SJCRH30 (cell line): ENCODE measurements around the gene ZNRF1. TPM values are rescaled to one million over a fixed set of nuclear protein-coding genes. Genes with fewer than 3 reads are reported as not detected.

Experiments
- DNase-seq, 2 experiments: peaks; one replicate each; pipeline ENCODE4 v3.0.0-alpha.2; 2015 to 2020
- H3K27ac ChIP-seq: fragments of 250-450 bp; sonication (Bioruptor Pico); 2 replicates; pipeline ENCODE4 v1.5.1; 2020; ENCODE audit warnings: mild to moderate bottlenecking, moderate library complexity
- H3K27me3 ChIP-seq: fragments of 250-450 bp; sonication (Bioruptor Pico); 2 replicates; pipeline ENCODE4 v1.5.1; 2020; ENCODE audit warnings: mild to moderate bottlenecking, moderate library complexity
- H3K36me3 ChIP-seq: fragments of 250-450 bp; sonication (Bioruptor Pico); 2 replicates; pipeline ENCODE4 v1.5.1; 2020; ENCODE audit warnings: mild to moderate bottlenecking, moderate library complexity
- H3K4me1 ChIP-seq: fragments of 250-450 bp; sonication (Bioruptor Pico); 2 replicates; pipeline ENCODE4 v1.5.1; 2020; ENCODE audit warnings: mild to moderate bottlenecking, moderate library complexity
- H3K4me3 ChIP-seq: fragments of 250-450 bp; sonication (Bioruptor Pico); 2 replicates; pipeline ENCODE4 v1.5.1; 2020; ENCODE audit warnings: mild to moderate bottlenecking, moderate library complexity
- H3K9me3 ChIP-seq: fragments of 250-450 bp; sonication (Bioruptor Pico); replicated peaks from 2 replicates; pipeline ENCODE4 v1.5.1; 2020; ENCODE audit warnings: mild to moderate bottlenecking, moderate library complexity
- total RNA-seq: library from RNA; depleted of rRNA; stranded (reverse); fragments of >200 nt; shearing (Covaris generic); gene quantifications from 2 replicates; pipeline ENCODE4 v1.2.3, GENCODE V29; 2014

ZNRF1 gene
- total RNA-seq, 1 experiment from 2014 or later, result 10.9 TPM

- H3K9me3 ChIP-seq, result no peaks in the 10 kb centered on the region
- no peak overlapping the region for H3K4me3 ChIP-seq
- H3K36me3 ChIP-seq, result no peaks in the 10 kb centered on the region
- H3K27ac ChIP-seq, result no peak overlapping the region
- no peaks in the 10 kb centered on the region for H3K27me3 ChIP-seq
- no peak for DNase-seq
- H3K4me1 ChIP-seq, result no peaks in the 10 kb centered on the region
Observed at GRCh38 chr16:75068085-75069031, 69.5 kb downstream of the ZNRF1 start.

DNA sequence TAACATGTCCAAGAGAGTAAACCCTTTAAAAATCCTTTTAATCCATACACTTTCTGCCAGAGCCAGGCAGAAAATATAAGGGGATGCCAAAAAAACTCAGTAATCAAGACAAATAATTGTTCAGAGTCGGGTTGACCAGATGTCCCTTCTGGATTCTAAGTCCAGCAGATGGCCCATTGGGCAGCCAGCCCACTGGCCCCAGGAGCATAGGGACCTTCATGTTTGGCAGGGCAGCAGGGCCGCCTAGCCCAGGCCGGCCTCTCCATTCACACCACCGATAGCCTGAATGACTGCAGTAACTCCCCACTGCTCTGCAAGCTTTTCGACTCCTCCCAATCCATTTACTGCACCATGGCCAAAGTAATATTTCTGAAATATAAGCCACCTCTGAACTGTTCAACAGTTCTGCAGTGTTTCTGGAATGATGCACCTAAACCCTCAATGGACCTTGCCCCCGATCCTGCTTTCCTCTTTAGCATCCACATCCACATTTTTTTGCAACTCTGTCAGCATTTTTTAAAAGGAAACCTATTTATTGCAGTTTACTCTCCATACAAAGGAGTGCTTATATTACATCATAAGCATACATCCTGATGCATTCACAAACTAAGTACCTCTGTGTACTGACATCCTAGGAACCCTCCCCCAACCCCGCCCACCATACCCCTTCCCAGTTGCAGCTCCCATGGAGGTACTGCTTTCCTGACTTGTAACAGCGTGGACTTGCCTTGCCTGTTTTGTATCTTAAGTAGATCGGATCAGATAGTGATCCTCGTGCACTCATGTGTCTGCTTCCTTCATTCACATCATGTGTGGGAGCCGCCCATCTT, 71.4 kb downstream of the ZNRF1 start:
- Histone ChIP-seq H3K4me3 (no peak overlapping the region), H3K27me3 (no peaks in the 10 kb centered on the region), H3K9me3 (no peaks in the 10 kb centered on the region), H3K36me3 (no peaks in the 10 kb centered on the region), H3K27ac (no peak overlapping the region), H3K4me1 (no peaks in the 10 kb centered on the region)
- no peak for DNase-seq

DNA sequence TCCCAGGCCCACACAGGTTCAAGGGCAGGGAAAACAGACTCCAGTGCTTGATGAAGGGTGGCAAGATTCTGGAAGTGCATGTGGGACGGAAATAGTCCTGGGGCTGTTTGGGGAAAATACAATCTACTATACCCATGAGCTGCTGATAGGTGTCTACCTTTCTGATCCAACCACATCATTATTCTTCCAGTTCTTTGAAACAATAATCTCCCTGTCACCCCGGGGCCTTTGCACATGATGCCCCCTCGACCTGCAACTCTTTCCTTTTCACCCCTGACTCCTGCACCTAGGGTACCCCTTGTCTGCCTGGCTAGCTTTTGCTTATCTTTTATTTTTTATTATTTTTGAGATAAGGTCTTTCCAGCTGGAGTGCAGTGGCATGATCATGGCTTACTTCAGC, 72.8 kb downstream of the ZNRF1 start:
- DNase-seq, result no peak
- Histone ChIP-seq H3K27me3 (no peaks in the 10 kb centered on the region), H3K9me3 (no peaks in the 10 kb centered on the region), H3K36me3 (no peaks in the 10 kb centered on the region), H3K27ac (no peak overlapping the region), H3K4me3 (no peak overlapping the region), H3K4me1 (no peaks in the 10 kb centered on the region)

DNA sequence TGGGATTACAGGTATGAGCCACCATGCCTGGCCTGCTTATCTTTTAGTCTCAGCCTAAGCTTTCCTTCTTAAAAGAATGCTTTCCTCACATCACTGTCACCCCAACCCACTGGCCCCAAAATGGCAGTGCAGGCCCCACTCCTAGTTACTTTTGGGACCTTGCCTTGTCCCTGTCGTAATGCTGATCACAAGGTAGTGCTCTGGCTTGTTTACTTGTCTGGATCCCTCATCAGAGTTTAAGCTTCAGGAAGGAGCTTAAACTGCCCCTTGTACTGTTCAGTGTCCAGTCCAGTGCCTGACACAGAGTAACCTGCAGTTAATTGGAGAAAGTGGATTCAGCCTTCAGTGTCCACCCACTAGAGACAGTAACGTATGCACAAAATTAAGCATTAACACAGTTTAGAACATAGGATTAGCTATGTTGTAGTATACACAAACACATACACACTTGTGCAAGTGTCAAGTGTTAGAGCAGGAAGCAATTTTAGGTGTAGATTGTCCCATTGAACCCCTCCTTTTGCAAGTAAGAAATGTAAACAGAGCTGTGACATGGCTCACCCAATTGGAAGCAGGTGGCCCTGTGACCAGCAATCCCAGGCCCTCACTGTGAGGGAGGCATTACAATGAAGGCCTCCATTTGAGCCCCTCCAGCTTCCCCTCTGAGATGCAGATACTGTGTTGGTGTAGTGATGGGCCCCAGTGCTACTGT, 73.6 kb downstream of the ZNRF1 start:
- Histone ChIP-seq H3K27ac (no peak overlapping the region), H3K4me1 (no peaks in the 10 kb centered on the region), H3K4me3 (no peak overlapping the region)

DNA sequence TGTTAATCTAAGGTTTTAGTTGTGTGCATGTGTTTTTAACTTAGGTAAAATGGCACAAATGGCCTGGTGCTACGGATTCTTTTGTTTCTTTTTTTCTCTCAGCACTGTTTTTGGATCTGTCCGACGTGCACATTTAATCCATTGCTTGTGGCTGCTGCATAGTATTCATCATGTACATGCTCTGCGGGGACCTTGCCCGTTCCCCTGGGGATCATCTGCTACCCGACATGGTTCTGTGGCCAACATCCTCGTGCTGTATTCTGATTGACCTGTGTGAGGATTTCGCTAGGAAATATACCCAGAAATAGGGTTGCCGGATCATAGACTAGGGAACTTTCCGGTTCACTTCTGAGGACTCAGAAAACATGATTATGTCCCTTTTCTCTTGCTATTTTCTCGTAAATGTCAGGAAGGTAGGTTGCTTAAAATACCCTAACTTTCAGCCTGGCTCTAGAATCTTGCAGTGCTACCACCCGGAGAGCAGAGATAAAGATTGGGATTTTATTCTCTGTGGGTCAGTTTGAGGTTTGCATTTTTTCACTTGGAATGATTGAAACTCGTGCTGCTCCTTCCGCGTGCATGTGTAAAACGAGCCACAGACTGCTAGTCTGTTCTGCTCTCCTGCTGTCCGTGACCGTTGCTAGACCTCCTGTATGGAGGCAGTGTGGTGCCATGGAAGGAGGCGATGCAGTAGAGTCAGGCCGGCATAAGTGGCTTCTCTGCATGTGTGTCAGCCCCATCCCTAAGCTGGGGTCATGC, 74.9 kb downstream of the ZNRF1 start:
- Histone ChIP-seq H3K4me3 (no peak overlapping the region), H3K4me1 (no peaks in the 10 kb centered on the region), H3K27ac (no peak overlapping the region), H3K27me3 (no peaks in the 10 kb centered on the region), H3K36me3 (no peaks in the 10 kb centered on the region), H3K9me3 (no peaks in the 10 kb centered on the region)
- no peak for DNase-seq

More for the DNA sequence above, 73.6 kb downstream of the ZNRF1 start:
- Histone ChIP-seq H3K9me3 (no peaks in the 10 kb centered on the region), H3K27me3 (no peaks in the 10 kb centered on the region), H3K36me3 (no peaks in the 10 kb centered on the region)
- no peak for DNase-seq

GRCh38 chr16:75074304-75074793, 75.5 kb downstream of the ZNRF1 start:
- H3K36me3 ChIP-seq, result no peaks in the 10 kb centered on the region
- H3K9me3 ChIP-seq, result no peaks in the 10 kb centered on the region
- no peak overlapping the region for H3K27ac ChIP-seq
- DNase-seq, result no peak
- H3K4me3 ChIP-seq, result no peak overlapping the region
- no peaks in the 10 kb centered on the region for H3K4me1 ChIP-seq
- no peaks in the 10 kb centered on the region for H3K27me3 ChIP-seq

DNA sequence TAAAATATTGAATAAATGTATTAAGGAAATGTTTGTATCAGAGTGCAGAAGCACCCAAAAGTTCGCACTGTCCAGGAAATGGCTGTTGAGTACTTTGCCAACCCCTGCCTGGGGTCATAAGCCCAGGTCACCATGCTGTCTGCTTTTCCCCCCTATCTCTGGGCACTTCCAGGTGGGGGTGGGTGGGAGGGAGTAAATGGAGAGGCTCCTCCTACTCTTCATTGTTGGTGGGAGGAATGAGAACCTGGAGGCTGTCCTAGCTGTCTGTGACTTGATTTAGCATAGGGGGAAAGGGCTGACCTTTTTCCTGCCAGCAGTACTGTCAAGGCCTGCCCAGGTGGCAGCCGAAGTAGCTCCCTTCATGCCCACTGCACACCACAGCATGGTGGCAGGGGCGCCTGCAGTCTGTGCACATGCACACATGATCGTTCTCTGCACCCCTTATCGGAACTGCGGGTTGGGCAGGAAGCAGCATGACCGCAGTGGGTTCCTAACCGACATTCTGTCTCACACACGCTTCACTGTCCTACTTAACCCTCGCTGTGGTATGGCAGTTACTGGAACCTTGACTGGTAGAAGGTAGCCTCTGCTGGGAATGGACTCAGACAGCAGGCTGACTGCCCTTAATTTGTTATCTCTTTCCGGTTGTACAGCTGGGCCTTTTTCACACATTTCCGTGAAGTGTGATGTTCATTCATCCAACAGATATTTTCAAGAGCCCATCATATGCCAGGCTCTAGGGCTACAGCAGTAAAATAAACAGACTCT, 76.3 kb downstream of the ZNRF1 start:
- Histone ChIP-seq H3K27ac (no peak overlapping the region), H3K27me3 (no peaks in the 10 kb centered on the region), H3K4me1 (no peaks in the 10 kb centered on the region), H3K36me3 (no peaks in the 10 kb centered on the region), H3K9me3 (no peaks in the 10 kb centered on the region), H3K4me3 (no peak overlapping the region)
- no peak for DNase-seq

DNA sequence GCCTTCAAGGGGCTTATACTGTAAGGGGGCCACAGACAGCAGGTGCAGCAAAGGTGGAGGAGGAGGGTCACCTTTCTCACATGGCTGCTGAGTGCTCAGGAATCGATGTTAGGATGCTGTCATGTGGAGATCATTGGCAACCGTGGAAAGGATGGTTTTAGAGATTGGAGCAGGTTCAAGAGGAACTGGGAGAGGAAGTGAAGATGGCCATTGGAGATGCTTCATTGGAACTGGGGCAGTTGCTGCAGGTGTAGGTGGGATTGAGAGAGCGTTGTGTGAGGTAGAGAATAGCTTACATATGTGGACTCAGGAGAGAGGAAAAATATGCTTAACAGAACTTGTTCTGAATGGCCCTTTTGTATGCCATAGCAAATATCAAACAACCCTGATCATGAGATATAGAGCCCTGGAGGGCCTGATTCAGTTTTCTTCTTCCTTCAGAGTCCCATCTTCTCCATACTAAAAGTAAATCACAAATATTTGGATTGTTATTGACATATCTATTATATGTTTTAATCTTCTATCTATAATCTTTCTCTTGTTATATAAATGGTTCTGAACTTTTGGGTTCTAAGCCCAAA, 77.0 kb downstream of the ZNRF1 start:
- no peak for DNase-seq
- Histone ChIP-seq H3K4me3 (no peak overlapping the region), H3K9me3 (no peaks in the 10 kb centered on the region), H3K27ac (no peak overlapping the region), H3K4me1 (no peaks in the 10 kb centered on the region), H3K27me3 (no peaks in the 10 kb centered on the region), H3K36me3 (no peaks in the 10 kb centered on the region)

GRCh38 chr16:75078886-75079285, 80.1 kb downstream of the ZNRF1 start:
- no peaks in the 10 kb centered on the region for H3K9me3 ChIP-seq
- no peaks in the 10 kb centered on the region for H3K27me3 ChIP-seq
- H3K4me1 ChIP-seq, result peaks cover under 1% of the 10 kb centered on the region
- no peaks in the 10 kb centered on the region for H3K36me3 ChIP-seq
- H3K27ac ChIP-seq, result no peak overlapping the region
- no peak overlapping the region for H3K4me3 ChIP-seq
- DNase-seq, result no peak

GRCh38 chr16:75079346-75079926, 80.6 kb downstream of the ZNRF1 start:
- Histone ChIP-seq H3K4me3 (no peak overlapping the region), H3K9me3 (no peaks in the 10 kb centered on the region), H3K4me1 (peaks cover 6% of the 10 kb centered on the region), H3K27me3 (no peaks in the 10 kb centered on the region), H3K27ac (no peak overlapping the region), H3K36me3 (no peaks in the 10 kb centered on the region)
- DNase-seq, result no peak

GRCh38 chr16:75080205-75081029, 81.6 kb downstream of the ZNRF1 start:
- H3K4me1 ChIP-seq, result peaks cover 9% of the 10 kb centered on the region
- no peaks in the 10 kb centered on the region for H3K9me3 ChIP-seq
- no peaks in the 10 kb centered on the region for H3K36me3 ChIP-seq
- H3K27me3 ChIP-seq, result no peaks in the 10 kb centered on the region
- H3K27ac ChIP-seq, result no peak overlapping the region
- no peak overlapping the region for H3K4me3 ChIP-seq
- no peak for DNase-seq

GRCh38 chr16:75081179-75081859, 82.5 kb downstream of the ZNRF1 start:
- no peaks in the 10 kb centered on the region for H3K9me3 ChIP-seq
- H3K27me3 ChIP-seq, result no peaks in the 10 kb centered on the region
- H3K4me3 ChIP-seq, result no peak overlapping the region
- no peaks in the 10 kb centered on the region for H3K36me3 ChIP-seq
- peaks cover 11% of the 10 kb centered on the region for H3K4me1 ChIP-seq
- no peak overlapping the region for H3K27ac ChIP-seq
- no peak for DNase-seq
